IMR-90 (cell line): ENCODE measurements around the gene CDKN1C. TPM values are rescaled to one million over a fixed set of nuclear protein-coding genes. Genes with fewer than 3 reads are reported as not detected.

Source experiments
- ATAC-seq: fragments of 200-7000 bp; cut with Tn5 transposase; 2 replicates; pipeline ENCODE4 v1.9.1; 2020; ENCODE audit warnings: low read depth, mild to moderate bottlenecking, moderate library complexity
- BruUV-seq: library from RNA; stranded (reverse); fragments of 400-500 nt; replicated peaks from 2 replicates; lab custom pipeline; 2021; lab: Mats Ljungman, UMichigan
- CTCF ChIA-PET: fragments of 300-600 bp; formaldehyde crosslinking; extraction: SDS; loops from one replicate; lab custom pipeline; 2021; ENCODE audit warnings: antibody characterized with exemption; lab: Yijun Ruan, JAX
- POLR2A ChIA-PET: fragments of 300-600 bp; sonication (Branson Sonifier 250); formaldehyde crosslinking; loops from one replicate; lab custom pipeline; 2022; ENCODE audit warnings: antibody characterized with exemption; ENCODE audit not compliant: unreplicated experiment; lab: Charles Lee
- DNase-seq: peaks from one replicate; pipeline ENCODE4 v3.0.0; 2013
- H2AFZ ChIP-seq: replicated peaks from 2 replicates; pipeline ENCODE3; 2013; ENCODE audit warnings: low read length, mild to moderate bottlenecking; ENCODE audit not compliant: poor library complexity
- H2AK5ac ChIP-seq: 2 replicates; pipeline ENCODE4 v1.6.1; 2013; ENCODE audit warnings: low read depth, low read length, inconsistent platforms
- H2AK9ac ChIP-seq: replicated peaks from 2 replicates; pipeline ENCODE3; 2013; ENCODE audit warnings: mild to moderate bottlenecking, low read depth, low read length, moderate library complexity; ENCODE audit not compliant: poor library complexity
- H2BK120ac ChIP-seq: 2 replicates; pipeline ENCODE4 v1.6.1; 2013; ENCODE audit warnings: low read depth, low read length, inconsistent platforms
- H2BK15ac ChIP-seq: 3 replicates; pipeline ENCODE4 v1.6.1; 2013; ENCODE audit warnings: low read depth, low read length, inconsistent platforms
- H2BK20ac ChIP-seq: 2 replicates; pipeline ENCODE4 v1.6.1; 2013; ENCODE audit warnings: low read depth, mild to moderate bottlenecking, inconsistent platforms, low read length, moderate library complexity
- H2BK5ac ChIP-seq: 2 replicates; pipeline ENCODE4 v1.6.1; 2013; ENCODE audit warnings: mild to moderate bottlenecking, low read depth, low read length, inconsistent platforms; ENCODE audit not compliant: poor library complexity, severe bottlenecking
- H3K14ac ChIP-seq: replicated peaks from 2 replicates; pipeline ENCODE4 v1.6.1; 2013; ENCODE audit warnings: low read depth, low read length, inconsistent platforms
- H3K18ac ChIP-seq: 2 replicates; pipeline ENCODE4 v1.6.1; 2013; ENCODE audit warnings: low read depth, low read length, control low read depth
- H3K23ac ChIP-seq: 2 replicates; pipeline ENCODE4 v1.6.1; 2013; ENCODE audit warnings: low read depth, low read length, inconsistent platforms
- H3K27ac ChIP-seq: 2 replicates; pipeline ENCODE4 v1.5.1; 2013; ENCODE audit warnings: mild to moderate bottlenecking, control low read depth, low read length; ENCODE audit not compliant: insufficient read depth
- H3K27me3 ChIP-seq: 2 replicates; pipeline ENCODE4 v1.6.1; 2013; ENCODE audit warnings: low read length; ENCODE audit not compliant: control insufficient read depth, insufficient read depth
- H3K36me3 ChIP-seq: 2 replicates; pipeline ENCODE4 v1.6.1; 2013; ENCODE audit warnings: low read length, mixed read lengths; ENCODE audit not compliant: control insufficient read depth, insufficient read depth
- H3K4ac ChIP-seq: 2 replicates; pipeline ENCODE4 v1.6.1; 2013; ENCODE audit warnings: low read depth, low read length, inconsistent platforms
- H3K4me1 ChIP-seq: 2 replicates; pipeline ENCODE4 v1.6.1; 2013; ENCODE audit warnings: low read length, mixed read lengths; ENCODE audit not compliant: control insufficient read depth, insufficient read depth
- H3K4me2 ChIP-seq: 2 replicates; pipeline ENCODE4 v1.6.1; 2013; ENCODE audit warnings: low read depth, mild to moderate bottlenecking, control low read depth, low read length, moderate library complexity
- H3K4me3 ChIP-seq: 2 replicates; pipeline ENCODE4 v1.5.1; 2013; ENCODE audit warnings: low read depth, mild to moderate bottlenecking, control low read depth, low read length, moderate library complexity; ENCODE audit not compliant: insufficient read depth
- H3K56ac ChIP-seq: 2 replicates; pipeline ENCODE4 v1.6.1; 2013; ENCODE audit warnings: low read length, inconsistent platforms; ENCODE audit not compliant: insufficient read depth; ENCODE audit errors: extremely low read depth
- H3K79me1 ChIP-seq, 2 experiments: 2 replicates each; pipeline ENCODE4 v1.6.1; 2013; ENCODE audit warnings: low read length in 2 of 2, inconsistent platforms in 1 of 2, low read depth in 1 of 2
- H3K9ac ChIP-seq: 2 replicates; pipeline ENCODE4 v1.6.1; 2013; ENCODE audit warnings: low read depth, low read length, control low read depth
- H3K9me1 ChIP-seq: 2 replicates; pipeline ENCODE4 v1.6.1; 2013; ENCODE audit warnings: low read length, inconsistent platforms; ENCODE audit not compliant: insufficient read depth
- H3K9me3 ChIP-seq: 2 replicates; pipeline ENCODE4 v1.6.1; 2013; ENCODE audit warnings: low read length; ENCODE audit not compliant: control insufficient read depth, insufficient read depth
- H4K20me1 ChIP-seq: 2 replicates; pipeline ENCODE4 v1.6.1; 2013; ENCODE audit warnings: low read length, inconsistent platforms; ENCODE audit not compliant: insufficient read depth
- H4K5ac ChIP-seq: 2 replicates; pipeline ENCODE4 v1.6.1; 2013; ENCODE audit warnings: mild to moderate bottlenecking, low read depth, low read length, control low read depth
- H4K8ac ChIP-seq, 2 experiments: 2 replicates each; pipeline ENCODE4 v1.6.1; 2013; ENCODE audit warnings: low read depth in 2 of 2, low read length in 2 of 2, control low read depth in 1 of 2, inconsistent platforms in 1 of 2
- H4K91ac ChIP-seq: 2 replicates; pipeline ENCODE4 v1.6.1; 2013; ENCODE audit warnings: low read depth, low read length, inconsistent platforms; ENCODE audit not compliant: insufficient read depth
- BHLHE40 ChIP-seq: fragments of 150-350 bp; IDR thresholded peaks from 2 replicates; pipeline ENCODE4 v1.6.1; 2016; ENCODE audit warnings: mild to moderate bottlenecking, low read depth, low read length
- CHD1 ChIP-seq: IDR thresholded peaks from 2 replicates; pipeline ENCODE4 v1.6.1; 2012; ENCODE audit warnings: low read depth, low read length, improper control_type of control experiment
- FOS ChIP-seq: fragments of 150-350 bp; IDR thresholded peaks from 2 replicates; pipeline ENCODE4 v1.6.1; 2016; ENCODE audit warnings: low read depth, low read length
- MAZ ChIP-seq: IDR thresholded peaks from 2 replicates; pipeline ENCODE4 v1.6.1; 2012; ENCODE audit warnings: low read depth, mild to moderate bottlenecking, low read length, improper control_type of control experiment, moderate library complexity, borderline replicate concordance
- NFE2L2 ChIP-seq: fragments of 150-350 bp; IDR thresholded peaks from 2 replicates; pipeline ENCODE4 v1.6.1; 2016; ENCODE audit warnings: low read depth, mild to moderate bottlenecking, low read length
- POLR2A ChIP-seq: IDR thresholded peaks from 2 replicates; pipeline ENCODE4 v1.6.1; 2012; ENCODE audit warnings: mild to moderate bottlenecking, low read depth, low read length
- RAD21 ChIP-seq: IDR thresholded peaks from 2 replicates; pipeline ENCODE4 v1.6.1; 2012; ENCODE audit warnings: low read length, improper control_type of control experiment
- SMC3 ChIP-seq: fragments of 150-350 bp; IDR thresholded peaks from 2 replicates; pipeline ENCODE4 v1.6.1; 2016; ENCODE audit warnings: low read depth, mild to moderate bottlenecking, antibody characterized with exemption, low read length, moderate library complexity
- whole genome bisulfite sequencing, 2 experiments: methylation state at CpG; one replicate each; pipeline versions ENCODE4 v1.1.5 to v1.1.7; 2013; ENCODE audit warnings: missing lambda C conversion rate in 2 of 2; ENCODE audit not compliant: insufficient read length in 1 of 2; ENCODE audit errors: extremely low coverage in 2 of 2; 5-methylcytosine and 5-hydroxymethylcytosine counted together
- dilution Hi-C: fragments of 300-500 bp; cut with HindIII; formaldehyde crosslinking; loops from one replicate; pipeline ENCODE4 v1.14.3; 2018; ENCODE audit warnings: low sequenced_read_pairs; ENCODE audit not compliant: unreplicated experiment
- in situ Hi-C: fragments of 300-500 bp; cut with MboI; formaldehyde crosslinking; loops from 3 replicates; pipeline ENCODE4 v1.14.3; 2019; ENCODE audit warnings: low sequenced_read_pairs, inconsistent platforms, mixed read lengths
- intact Hi-C: fragments of 100-400 bp; cut with micrococcal nuclease; formaldehyde crosslinking; loops from 2 replicates; pipeline ENCODE4 v1.10.0; 2022
- polyA plus RNA-seq, 3 experiments: library from polyadenylated mRNA; depleted of rRNA; stranded (reverse); fragments of >200 nt; gene quantifications; 2 replicates each; pipeline ENCODE4 v1.2.3, GENCODE V29; 2012; ENCODE audit warnings: low replicate concordance in 1 of 3
- total RNA-seq: library from RNA; depleted of rRNA; stranded (reverse); fragments of >200 nt; gene quantifications from 2 replicates; pipeline ENCODE4 v1.2.3, GENCODE V29; 2012
- TF ChIP-seq, protein P1 (sequence below): fragments of 150-350 bp; IDR thresholded peaks from 2 replicates; pipeline ENCODE4 v1.6.1; 2017; ENCODE audit warnings: mild to moderate bottlenecking, antibody characterized with exemption, low read length, low read depth

The CDKN1C gene
- total and polyA plus RNA-seq, 2 of the 4 experiments (the other 2 are of a cell fraction): 1.6 to 3.0 TPM

DNA sequence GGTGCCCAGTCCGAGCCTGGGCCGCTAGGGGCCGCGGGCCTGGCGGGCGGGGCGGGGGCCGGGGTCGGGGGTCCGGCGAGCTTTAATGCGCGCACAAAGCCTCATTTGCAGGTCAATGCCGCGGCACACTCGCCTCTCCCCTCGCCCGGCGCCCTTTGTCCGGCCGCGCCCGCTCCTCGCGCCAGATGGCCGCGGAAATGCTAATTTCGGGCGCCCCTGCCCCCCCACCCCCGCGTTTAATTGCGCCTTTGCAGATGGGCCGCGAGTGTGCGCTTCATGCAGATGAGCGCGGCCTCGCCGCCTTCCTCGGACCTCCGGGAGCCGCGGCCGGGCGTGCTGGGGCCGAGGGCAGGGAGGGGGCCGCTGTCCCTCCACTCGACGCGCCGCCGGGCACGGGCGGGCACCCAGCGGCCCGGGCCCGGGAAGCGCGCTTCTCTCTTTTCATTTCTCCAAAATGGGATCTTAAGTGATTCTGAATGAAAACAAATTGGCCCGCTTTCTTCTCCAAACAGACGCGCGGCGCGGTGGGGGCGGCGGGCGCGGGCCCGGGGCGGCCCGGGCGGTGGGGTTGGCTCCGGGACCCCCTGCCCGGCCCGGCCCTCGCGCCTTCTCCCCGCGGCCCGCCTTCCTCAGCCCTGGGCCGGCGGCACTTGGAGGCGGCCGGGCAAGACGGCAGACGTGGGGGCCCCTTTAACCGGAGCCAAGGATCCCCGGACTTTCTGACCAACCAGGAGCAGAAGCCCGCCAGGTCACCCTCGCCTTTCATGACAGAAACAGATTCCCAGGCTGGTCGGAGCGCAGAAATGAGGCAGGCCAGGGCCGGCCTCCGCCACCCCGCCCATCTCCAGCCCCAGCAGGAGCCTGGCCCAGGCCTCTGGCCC lies 22.9 kb downstream of the CDKN1C start (continued):
- no peak for TF ChIP-seq CHD1

- no peak overlapping the region for H2AK5ac ChIP-seq
- no peak overlapping the region for H3K14ac ChIP-seq
- H3K79me1 ChIP-seq: no peaks in the 10 kb centered on the region
- DNase-seq (peak; percentile 51), ATAC-seq (no peak)
- no peak overlapping the region for H3K27ac ChIP-seq
- no CpG with 5 or more reads among the region's 7 CpGs for WGBS, 2 experiments
- H3K36me3 ChIP-seq: no peaks in the 10 kb centered on the region
- TF ChIP-seq NFE2L2 (no peak), MAZ (no peak), RAD21 (no peak), FOS (peak; percentile 41; the same call in 1 of the 2 replicates), SMC3 (no peak), POLR2A (no peak), BHLHE40 (0 out of 2 replicates have a peak, but pooled peaks have one; percentile 9)
- TF ChIP-seq, protein P1, sequence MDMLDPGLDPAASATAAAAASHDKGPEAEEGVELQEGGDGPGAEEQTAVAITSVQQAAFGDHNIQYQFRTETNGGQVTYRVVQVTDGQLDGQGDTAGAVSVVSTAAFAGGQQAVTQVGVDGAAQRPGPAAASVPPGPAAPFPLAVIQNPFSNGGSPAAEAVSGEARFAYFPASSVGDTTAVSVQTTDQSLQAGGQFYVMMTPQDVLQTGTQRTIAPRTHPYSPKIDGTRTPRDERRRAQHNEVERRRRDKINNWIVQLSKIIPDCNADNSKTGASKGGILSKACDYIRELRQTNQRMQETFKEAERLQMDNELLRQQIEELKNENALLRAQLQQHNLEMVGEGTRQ: no peak
- no peak overlapping the region for H3K4ac ChIP-seq
- H2BK120ac ChIP-seq: no peak overlapping the region
- no TSS peak for BruUV-seq
- H3K4me3 ChIP-seq: no peak overlapping the region
- H3K4me2 ChIP-seq: no peak overlapping the region
- in situ Hi-C loops: no loop called here
- H2AK9ac ChIP-seq: no peak overlapping the region
- no peak overlapping the region for H4K91ac ChIP-seq
- intact Hi-C loops: no loop called here
- H3K56ac ChIP-seq: no peak overlapping the region
- ChIA-PET CTCF (no interaction called here), POLR2A (no interaction called here)
- H2BK20ac ChIP-seq: no peak overlapping the region
- H3K23ac ChIP-seq: no peak overlapping the region
- H3K9me3 ChIP-seq: no peaks in the 10 kb centered on the region
- H3K27me3 ChIP-seq: peaks cover 70% of the 10 kb centered on the region
- H4K20me1 ChIP-seq: no peaks in the 10 kb centered on the region
- H4K8ac ChIP-seq: no peak overlapping the region
- H3K4me1 ChIP-seq: peaks cover 2% of the 10 kb centered on the region; the same call in 1 of the 2 replicates
- H3K18ac ChIP-seq: no peak overlapping the region
- H3K9me1 ChIP-seq: no peaks in the 10 kb centered on the region
- no peak overlapping the region for H4K5ac ChIP-seq
- no peak overlapping the region for H2BK5ac ChIP-seq
- no peak overlapping the region for H3K9ac ChIP-seq
- peak overlapping the region; percentile 56 for H2AFZ ChIP-seq
- H2BK15ac ChIP-seq: no peak overlapping the region
- dilution Hi-C loops: no loop called here
Measured at GRCh38 chr11:2860636-2861035, 24.9 kb downstream of the CDKN1C start.
